ENCODE measurements around the gene SLC2A4RG.

The SLC2A4RG gene

GRCh38 chr20:63692436-63693082 lies 47.0 kb upstream of the SLC2A4RG start:
- Histone ChIP-seq H3K4me1 (peaks cover 10% of the 10 kb centered on the region), H3K27me3 (no peaks in the 10 kb centered on the region), H3K36me3 (no peaks in the 10 kb centered on the region; the same call in 1 of the 2 replicates), H3K9me3 (no peaks in the 10 kb centered on the region), H3K4me3 (ENCODE audit: low read depth, low read length) (no peak overlapping the region)
- DNase-seq, result no peak
- no peak for TF ChIP-seq CTCF (IDR thresholded peaks at IDR 0.05; ENCODE audit: low read depth, low read length)

GRCh38 chr20:63693083-63693732 lies 46.4 kb upstream of the SLC2A4RG start:
- DNase-seq, result no peak
- H3K4me3 ChIP-seq (ENCODE audit: low read depth, low read length), result no peak overlapping the region
- H3K27me3 ChIP-seq, result no peaks in the 10 kb centered on the region
- TF ChIP-seq CTCF (IDR thresholded peaks at IDR 0.05; ENCODE audit: low read depth, low read length), result no peak
- no peaks in the 10 kb centered on the region; the same call in 1 of the 2 replicates for H3K36me3 ChIP-seq
- H3K4me1 ChIP-seq, result peaks cover 17% of the 10 kb centered on the region
- H3K9me3 ChIP-seq, result no peaks in the 10 kb centered on the region

- no peaks in the 10 kb centered on the region for H3K36me3 ChIP-seq
- TF ChIP-seq CTCF (IDR thresholded peaks at IDR 0.05; ENCODE audit: low read depth, low read length), result no peak
- peaks cover 24% of the 10 kb centered on the region for H3K4me1 ChIP-seq
- no peaks in the 10 kb centered on the region for H3K9me3 ChIP-seq
- no peak overlapping the region for H3K4me3 ChIP-seq (ENCODE audit: low read depth, low read length)
- DNase-seq, result no peak
- no peaks in the 10 kb centered on the region for H3K27me3 ChIP-seq
Observed at GRCh38 chr20:63693733-63694583, 45.6 kb upstream of the SLC2A4RG start.

- H3K4me3 ChIP-seq (ENCODE audit: low read depth, low read length), result no peak overlapping the region
- peaks cover 33% of the 10 kb centered on the region for H3K4me1 ChIP-seq
- no peaks in the 10 kb centered on the region for H3K27me3 ChIP-seq
- no peak for DNase-seq
- TF ChIP-seq CTCF (IDR thresholded peaks at IDR 0.05; ENCODE audit: low read depth, low read length), result no peak
- H3K36me3 ChIP-seq, result no peaks in the 10 kb centered on the region
- H3K9me3 ChIP-seq, result no peaks in the 10 kb centered on the region
Observed at GRCh38 chr20:63694584-63695423, 44.8 kb upstream of the SLC2A4RG start.

GRCh38 chr20:63695424-63696305 lies 43.9 kb upstream of the SLC2A4RG start:
- H3K4me1 ChIP-seq, result peaks cover 42% of the 10 kb centered on the region
- no peak overlapping the region for H3K4me3 ChIP-seq (ENCODE audit: low read depth, low read length)
- H3K27me3 ChIP-seq, result no peaks in the 10 kb centered on the region
- DNase-seq, result no peak
- H3K36me3 ChIP-seq, result no peaks in the 10 kb centered on the region
- TF ChIP-seq CTCF (IDR thresholded peaks at IDR 0.05; ENCODE audit: low read depth, low read length), result no peak
- no peaks in the 10 kb centered on the region for H3K9me3 ChIP-seq

Measured in BE2C (cell line).